Neural cell (in vitro differentiated cells): ENCODE measurements around the gene RBM48. TPM values are rescaled to one million over a fixed set of nuclear protein-coding genes. Genes with fewer than 3 reads are reported as not detected.

Source experiments
- H2AFZ ChIP-seq: fragments of 200-600, 300-800 bp; sonication (generic), shearing (Covaris generic); 2 replicates; pipeline ENCODE4 v1.6.0; 2014; ENCODE audit warnings: low read depth, mild to moderate bottlenecking, antibody characterized with exemption, low read length, moderate library complexity
- H3F3A ChIP-seq: fragments of 200-600 bp; shearing (Covaris generic); 2 replicates; pipeline ENCODE4 v1.6.1; 2016; ENCODE audit warnings: mild to moderate bottlenecking, moderate library complexity, mixed read lengths, antibody characterized with exemption, low read length; ENCODE audit not compliant: insufficient read depth, poor library complexity, severe bottlenecking
- H3K27ac ChIP-seq: fragments of 200-600, 300-800 bp; sonication (generic), shearing (Covaris generic); 2 replicates; pipeline ENCODE4 v1.5.1; 2014; ENCODE audit warnings: mild to moderate bottlenecking, low read length, moderate library complexity
- H3K27me3 ChIP-seq: fragments of 300-800, 200-600 bp; sonication (generic), shearing (Covaris generic); 2 replicates; pipeline ENCODE4 v1.6.0; 2014; ENCODE audit warnings: mild to moderate bottlenecking, low read depth, low read length, moderate library complexity; ENCODE audit not compliant: insufficient read depth
- H3K36me3 ChIP-seq: fragments of 300-800, 200-600 bp; sonication (generic), shearing (Covaris generic); 2 replicates; pipeline ENCODE4 v1.5.1; 2014; ENCODE audit warnings: mild to moderate bottlenecking, antibody characterized with exemption, low read length, moderate library complexity; ENCODE audit not compliant: insufficient read depth
- H3K4me2 ChIP-seq: fragments of 300-800, 200-600 bp; sonication (generic), shearing (Covaris generic); 2 replicates; pipeline ENCODE4 v1.6.0; 2014; ENCODE audit warnings: mild to moderate bottlenecking, low read length
- H3K4me3 ChIP-seq: fragments of 300-800, 200-600 bp; sonication (generic), shearing (Covaris generic); 2 replicates; pipeline ENCODE4 v1.5.1; 2014; ENCODE audit warnings: mild to moderate bottlenecking, low read length, moderate library complexity
- H3K79me2 ChIP-seq: fragments of 200-600 bp; shearing (Covaris generic); replicated peaks from 2 replicates; pipeline ENCODE4 v1.6.0; 2014; ENCODE audit warnings: mild to moderate bottlenecking, low read length, moderate library complexity; ENCODE audit not compliant: insufficient read depth
- H3K9ac ChIP-seq: fragments of 300-800, 200-600 bp; sonication (generic), shearing (Covaris generic); 2 replicates; pipeline ENCODE4 v1.6.1; 2016; ENCODE audit warnings: mild to moderate bottlenecking, low read length, mixed read lengths
- H3K9me2 ChIP-seq: fragments of 200-600 bp; shearing (Covaris generic); 2 replicates; pipeline ENCODE4 v1.6.1; 2016; ENCODE audit warnings: mild to moderate bottlenecking, low read length, mixed read lengths; ENCODE audit not compliant: insufficient read depth
- H3K9me3 ChIP-seq: fragments of 200-600, 300-800 bp; sonication (generic), shearing (Covaris generic); 2 replicates; pipeline ENCODE4 v1.6.1; 2016; ENCODE audit warnings: mild to moderate bottlenecking, mixed run types, low read length, moderate library complexity, mixed read lengths
- H4K20me1 ChIP-seq: fragments of 200-600 bp; shearing (Covaris generic); 2 replicates; pipeline ENCODE4 v1.6.1; 2016; ENCODE audit warnings: mild to moderate bottlenecking, mixed run types; ENCODE audit not compliant: insufficient read depth
- CTCF ChIP-seq: fragments of 450-650 bp; IDR thresholded peaks from 2 replicates; pipeline ENCODE4 v1.5.1; 2014; ENCODE audit warnings: antibody characterized with exemption, mild to moderate bottlenecking, moderate library complexity; ENCODE audit not compliant: poor library complexity, severe bottlenecking
- EP300 ChIP-seq: fragments of 450-650 bp; conservative IDR thresholded peaks from 2 replicates; pipeline ENCODE4 v1.6.1; 2014; ENCODE audit warnings: antibody characterized with exemption, mild to moderate bottlenecking, moderate library complexity; ENCODE audit not compliant: poor library complexity, severe bottlenecking
- EZH2 ChIP-seq: fragments of 200-600, 300-800 bp; shearing (Covaris generic), sonication (generic); IDR thresholded peaks from 2 replicates; pipeline ENCODE4 v1.6.1; 2014; ENCODE audit warnings: antibody characterized with exemption, low read length, borderline replicate concordance, mild to moderate bottlenecking; ENCODE audit not compliant: insufficient read depth, poor library complexity, severe bottlenecking
- MXI1 ChIP-seq: fragments of 450-650 bp; conservative IDR thresholded peaks from 2 replicates; pipeline ENCODE4 v1.6.1; 2014; ENCODE audit warnings: antibody characterized with exemption, mild to moderate bottlenecking; ENCODE audit not compliant: poor library complexity, severe bottlenecking
- POLR2AphosphoS5 ChIP-seq: IDR thresholded peaks from 2 replicates; pipeline ENCODE4 v1.6.1; 2012
- RAD21 ChIP-seq: fragments of 450-650 bp; conservative IDR thresholded peaks from 2 replicates; pipeline ENCODE4 v1.6.1; 2014; ENCODE audit warnings: antibody characterized with exemption, mild to moderate bottlenecking, moderate library complexity
- REST ChIP-seq: IDR thresholded peaks from 2 replicates; pipeline ENCODE4 v1.6.1; 2012; ENCODE audit warnings: borderline replicate concordance
- SMC3 ChIP-seq: fragments of 450-650 bp; conservative IDR thresholded peaks from 2 replicates; pipeline ENCODE4 v1.6.1; 2014; ENCODE audit warnings: antibody characterized with exemption, mild to moderate bottlenecking, moderate library complexity; ENCODE audit not compliant: poor library complexity
- TAF1 ChIP-seq: IDR thresholded peaks from 2 replicates; pipeline ENCODE4 v1.6.1; 2012; ENCODE audit warnings: low read depth
- polyA plus RNA-seq: library from polyadenylated mRNA; depleted of rRNA; stranded (reverse); fragments of >200 nt; gene quantifications from 2 replicates; pipeline ENCODE4 v1.2.3, GENCODE V29; 2014

RBM48 gene
- polyA plus RNA-seq, 1 donor from 2014 or later, result 26.4 TPM

- no peaks in the 10 kb centered on the region for H3K9me3 ChIP-seq
- no peaks in the 10 kb centered on the region for H4K20me1 ChIP-seq
- H3K9me2 ChIP-seq, result no peaks in the 10 kb centered on the region
- peak overlapping the region; percentile 84 for H3K9ac ChIP-seq
- peaks cover 28% of the 10 kb centered on the region for H3K79me2 ChIP-seq
- H3K4me2 ChIP-seq, result peak overlapping the region; percentile 71
- H3K36me3 ChIP-seq, result no peaks in the 10 kb centered on the region
- peak; percentile 16 for TF ChIP-seq MXI1
- no peak for TF ChIP-seq TAF1
- no peak for TF ChIP-seq SMC3
- no peak for TF ChIP-seq CTCF
- no peak for TF ChIP-seq EP300
- no peak for TF ChIP-seq REST
- TF ChIP-seq EZH2, result no peak
- H3K27ac ChIP-seq, result peak overlapping the region; percentile 84
- H3K4me3 ChIP-seq, result peak overlapping the region; percentile 98
- H3F3A ChIP-seq, result no peaks in the 10 kb centered on the region
- peak overlapping the region; percentile 95 for H2AFZ ChIP-seq
- H3K27me3 ChIP-seq, result no peaks in the 10 kb centered on the region
Measured at GRCh38 chr7:92527300-92528187, 1.1 kb upstream of the RBM48 start.

DNA sequence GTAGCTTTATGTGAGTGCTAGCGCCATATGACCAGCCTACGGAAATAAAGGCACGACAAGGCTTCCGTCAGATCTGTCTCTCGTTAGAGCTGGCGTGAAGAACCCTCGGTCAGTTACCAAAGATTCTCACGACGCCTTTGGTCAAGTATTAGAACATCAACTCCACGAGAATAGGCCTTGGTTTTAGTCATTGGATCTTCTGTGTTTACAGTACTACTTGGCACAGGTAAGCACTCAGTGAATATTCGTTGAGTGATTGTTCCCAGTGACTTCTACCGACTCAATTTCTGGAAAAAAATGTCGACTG lies 316 bp downstream of the RBM48 start:
- Histone ChIP-seq H3K4me3 (peak overlapping the region; percentile 98), H3K9me3 (no peaks in the 10 kb centered on the region), H3F3A (no peaks in the 10 kb centered on the region), H3K4me2 (peak overlapping the region; percentile 99), H3K27me3 (no peaks in the 10 kb centered on the region), H3K27ac (peak overlapping the region; percentile 84), H4K20me1 (no peaks in the 10 kb centered on the region), H3K36me3 (peaks cover 9% of the 10 kb centered on the region), H2AFZ (peak overlapping the region; percentile 88), H3K79me2 (peaks cover 28% of the 10 kb centered on the region), H3K9ac (peak overlapping the region; percentile 82), H3K9me2 (no peaks in the 10 kb centered on the region)
- TF ChIP-seq POLR2AphosphoS5 (no peak), REST (peak; percentile 12), SMC3 (no peak), EP300 (no peak), MXI1 (peak; percentile 30), RAD21 (no peak)
